Measurements from ENCODE around the gene KRT33A.
"Not testable (repeated sequence)": the region's sequence is repeated elsewhere in the genome, so short reads cannot be mapped to it uniquely, and the experiment has no call there.

GRCh38 chr17:41346421-41346820 is 4.2 kb downstream of the KRT33A start:
- not testable (repeated sequence) for TF ChIP-seq POLR2AphosphoS5 (IDR thresholded peaks at IDR 0.05; ENCODE audit: borderline replicate concordance, low read depth, low read length); EZH2 (IDR thresholded peaks at IDR 0.05)

Data from SK-N-MC (cell line).